GM18907 (cell line): ENCODE measurements around the gene AGRP.

Experiments used
- ATAC-seq: cut with Tn5 transposase; IDR thresholded peaks from one replicate; pipeline ENCODE4 v1.9.1; 2021; ENCODE audit warnings: mild to moderate bottlenecking, moderate library complexity; ENCODE audit not compliant: unreplicated experiment

The AGRP gene

DNA sequence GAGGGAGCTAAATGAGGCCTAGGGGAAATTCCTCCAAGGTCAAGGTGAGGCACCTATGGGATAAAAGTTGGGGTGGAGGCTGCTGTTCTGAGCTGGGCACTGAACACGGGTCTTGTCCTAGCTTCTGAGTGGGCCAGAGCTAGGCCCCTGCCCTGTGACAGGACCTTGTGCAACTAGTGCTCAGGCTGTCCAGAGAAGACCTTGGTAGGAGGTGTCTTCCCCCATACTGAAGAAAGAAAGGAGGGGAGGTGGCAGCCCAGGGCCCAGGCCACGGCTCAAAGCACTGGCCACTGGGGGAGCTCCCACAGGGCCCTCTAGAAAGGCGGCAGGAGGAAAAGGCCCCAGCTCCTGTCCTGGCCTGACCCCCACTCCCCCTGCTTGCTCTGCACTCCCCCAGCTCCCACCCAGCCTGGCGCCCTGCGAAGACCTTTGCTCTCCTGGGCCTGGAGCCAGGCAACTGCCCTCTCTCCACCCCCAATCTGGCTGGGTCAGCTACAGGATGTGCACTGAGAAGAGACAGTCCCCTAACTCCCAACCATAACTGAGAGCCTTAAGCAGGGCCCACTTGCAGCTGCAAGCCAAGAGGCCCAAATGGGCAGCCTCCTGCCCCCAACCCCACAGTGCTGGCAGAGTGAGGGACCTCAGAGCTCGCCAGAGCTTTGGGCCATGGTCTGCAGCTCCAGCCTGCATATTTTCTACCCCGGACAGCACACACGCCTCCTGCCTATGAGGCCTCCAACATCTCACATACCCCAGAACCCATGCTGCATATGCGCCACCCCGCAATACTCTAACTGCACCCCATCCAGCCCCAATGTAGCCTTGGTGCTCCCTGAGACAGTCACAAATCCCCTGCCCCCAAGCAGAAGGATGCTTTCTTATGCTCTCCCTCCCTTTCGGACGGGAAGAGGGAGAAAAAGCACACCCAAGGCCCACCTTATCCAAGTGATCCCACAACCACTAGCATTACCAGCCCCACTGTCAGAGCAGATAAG is 37.1 kb downstream of the AGRP start:
- ATAC-seq = no peak

DNA sequence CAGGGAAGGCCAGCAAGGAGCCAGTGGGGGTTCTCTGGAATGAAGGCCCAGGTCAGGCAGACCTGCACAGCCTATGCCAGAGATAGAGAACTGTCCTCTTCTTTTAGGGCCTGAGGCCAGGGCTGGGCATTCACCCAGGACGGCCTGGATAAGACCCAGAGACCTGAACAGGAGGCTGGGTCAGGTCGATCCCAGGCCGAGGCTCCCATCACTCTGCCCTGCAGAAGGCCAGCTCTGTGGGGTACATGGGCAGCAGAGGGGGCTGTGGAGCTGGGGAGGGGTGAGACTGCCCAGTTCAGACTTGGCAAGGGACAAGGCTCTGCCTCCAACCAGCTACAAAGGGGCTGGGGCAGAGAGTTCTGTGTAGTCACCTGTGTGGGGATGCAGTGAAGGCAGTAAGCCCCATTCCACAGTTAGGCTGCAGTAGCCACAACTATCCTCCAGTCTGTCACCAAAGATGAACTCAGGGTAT is 37.9 kb downstream of the AGRP start:
- no peak for ATAC-seq

DNA sequence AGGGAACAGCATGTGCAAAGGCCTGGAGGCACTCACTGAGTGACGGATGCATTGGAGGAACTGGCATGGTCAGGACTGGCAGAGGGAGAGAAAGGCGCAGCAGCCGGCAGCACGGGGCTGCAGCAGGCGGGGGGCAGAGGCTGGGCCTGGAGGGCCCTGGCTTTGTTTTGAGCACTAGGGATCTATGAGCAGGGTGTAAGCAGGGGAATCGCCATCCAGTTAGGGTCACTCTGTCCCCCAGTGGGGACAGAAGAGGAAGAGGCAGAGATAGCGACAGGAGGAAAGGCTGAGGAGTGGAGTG is 38.3 kb downstream of the AGRP start:
- ATAC-seq = no peak

DNA sequence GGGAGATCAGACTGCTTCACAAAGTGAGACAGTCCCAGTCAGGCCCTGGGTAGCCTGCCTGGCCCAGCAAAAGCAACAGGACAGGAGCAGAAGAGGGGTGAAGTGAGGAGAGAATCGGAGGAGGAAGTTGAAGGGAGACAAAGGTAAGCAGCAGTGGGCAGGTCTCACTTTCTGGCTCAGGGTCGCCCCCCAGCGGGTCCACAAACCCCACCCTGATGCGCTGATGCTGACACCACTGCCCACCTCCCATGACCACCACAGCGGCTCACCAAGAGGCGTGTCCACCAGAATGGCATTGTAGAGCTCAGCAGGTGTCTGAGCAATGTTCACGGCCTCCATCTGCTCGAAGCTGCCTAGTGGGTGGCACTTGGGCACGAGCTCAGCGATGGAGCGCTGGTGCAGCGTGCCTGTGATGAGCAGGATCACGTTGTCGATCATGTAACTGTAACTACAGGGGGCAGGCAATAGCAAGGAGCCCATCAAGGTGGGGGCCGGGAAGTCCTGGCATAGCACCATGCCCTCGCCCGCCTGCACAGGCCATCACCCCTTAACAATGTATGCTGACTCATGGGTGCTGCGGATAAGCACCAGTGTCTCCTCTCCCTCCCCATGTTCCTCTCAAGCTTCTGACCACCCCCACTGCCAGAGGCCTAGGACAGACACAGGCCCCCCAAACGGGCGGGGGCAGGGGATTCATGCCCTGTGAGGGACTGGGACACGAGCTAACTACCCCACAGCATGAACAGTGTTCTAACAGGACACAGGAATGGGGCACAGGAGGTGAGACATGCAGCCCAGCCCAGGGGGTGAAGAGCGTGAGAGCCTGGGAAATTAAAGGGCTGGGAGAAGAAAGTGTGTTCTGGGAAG is 38.9 kb downstream of the AGRP start:
- ATAC-seq = no peak

DNA sequence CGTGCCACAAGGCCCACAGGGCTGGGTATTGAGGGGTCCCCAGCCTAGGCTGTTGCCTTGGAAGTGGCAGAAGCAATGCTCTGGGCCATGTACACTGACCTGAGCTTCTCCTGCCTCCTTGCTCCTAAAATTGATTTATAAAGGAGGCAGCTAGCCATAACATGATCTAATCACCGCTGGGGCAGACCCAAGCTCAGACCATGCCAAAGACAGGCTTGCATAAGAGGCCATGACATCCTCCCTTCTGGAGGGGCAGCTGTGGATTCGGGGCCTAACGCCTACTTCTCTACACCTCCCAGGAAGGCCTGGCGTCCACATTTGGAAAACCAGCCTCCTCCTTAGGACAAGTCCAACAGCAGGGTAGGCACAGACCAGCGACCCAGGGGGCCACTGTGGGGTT is 40.1 kb downstream of the AGRP start:
- no peak for ATAC-seq

DNA sequence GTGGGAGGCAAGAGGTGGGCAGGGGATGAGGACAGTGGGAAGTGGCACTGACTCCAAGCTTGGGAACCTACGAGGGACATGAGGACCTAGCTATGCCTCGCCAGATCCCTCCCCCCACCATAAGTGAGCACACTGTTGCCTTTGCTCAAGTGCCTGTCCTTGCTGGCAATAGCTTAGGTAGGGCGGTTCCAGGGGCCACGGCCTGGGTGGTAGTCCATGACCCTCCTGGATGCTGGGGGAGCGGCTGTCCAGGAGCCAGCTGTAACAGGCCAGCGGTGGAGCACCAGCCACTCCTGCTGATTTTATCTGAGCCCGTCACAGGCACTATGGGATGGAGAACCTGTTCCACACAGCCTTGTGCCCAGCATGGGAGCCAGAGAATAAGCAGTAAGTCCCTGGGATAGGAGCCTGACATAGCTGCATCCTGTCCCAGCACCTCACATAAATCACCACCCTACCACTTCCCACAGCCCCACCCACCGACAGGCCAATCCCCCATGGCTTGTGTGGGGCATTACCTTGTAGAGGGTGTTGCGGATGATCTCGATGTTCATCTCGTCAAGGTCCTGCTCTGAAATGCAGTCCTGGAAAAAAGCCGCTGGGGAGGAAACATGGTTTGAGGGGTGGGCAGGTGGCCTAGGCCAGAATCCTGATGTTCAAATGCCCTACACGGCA is 40.6 kb downstream of the AGRP start:
- no peak for ATAC-seq

- no peak for ATAC-seq
These were observed 41.4 kb downstream of the AGRP start for GRCh38 chr16:67441907-67442306.

GRCh38 chr16:67441271-67441753 is 42.0 kb downstream of the AGRP start:
- no peak for ATAC-seq

DNA sequence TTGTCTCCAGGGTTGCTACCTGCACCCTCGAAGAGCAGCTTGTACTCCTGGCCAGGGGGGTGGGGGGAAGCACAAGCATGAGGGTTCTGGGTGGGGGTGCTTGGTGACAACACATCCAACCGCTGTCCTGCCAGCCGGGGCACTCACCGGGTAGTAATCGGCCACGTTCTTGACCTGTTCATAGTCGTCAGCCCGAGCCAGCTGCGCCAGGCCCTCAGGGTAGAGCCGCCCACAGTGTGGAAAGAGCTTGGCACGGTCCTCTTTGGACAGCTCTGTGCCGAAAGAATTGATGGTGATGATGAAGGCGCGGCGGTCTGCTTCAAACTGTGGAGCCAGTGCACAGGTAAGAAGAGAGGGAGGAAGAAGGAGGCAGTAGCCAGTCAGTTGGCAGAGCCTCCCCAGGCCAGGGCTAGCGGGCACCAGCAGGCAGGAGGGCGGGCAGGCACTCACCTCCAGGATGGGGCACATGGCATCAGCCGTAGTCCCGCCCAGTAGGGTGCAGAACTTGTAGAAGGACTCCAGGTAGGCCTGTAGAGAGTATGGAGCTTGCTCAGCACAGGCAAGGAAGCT is 44.4 kb downstream of the AGRP start:
- no peak for ATAC-seq

- ATAC-seq = no peak
These were observed 45.1 kb downstream of the AGRP start for GRCh38 chr16:67438098-67438791.

DNA sequence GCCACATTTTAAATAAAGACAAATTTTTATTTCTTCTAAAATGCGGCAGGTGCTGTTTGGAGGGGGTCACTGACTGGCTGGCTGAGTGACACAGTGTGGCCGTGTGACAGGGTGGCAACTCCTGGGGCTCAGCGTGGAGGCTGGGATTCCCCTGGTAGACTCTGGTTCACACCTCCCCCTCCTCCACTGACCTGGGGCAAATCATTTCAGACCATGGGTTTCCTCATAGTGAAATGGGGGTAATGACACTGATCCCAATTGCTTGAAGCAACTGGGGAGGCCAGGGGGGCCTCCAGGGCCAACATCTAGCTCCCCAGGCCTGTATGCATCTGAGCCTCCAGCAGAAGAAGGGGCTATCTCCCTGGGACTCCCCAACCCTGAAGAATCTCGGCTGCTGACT is 45.8 kb downstream of the AGRP start:
- no peak for ATAC-seq

GRCh38 chr16:67436640-67437193 is 46.6 kb downstream of the AGRP start:
- ATAC-seq = no peak

DNA sequence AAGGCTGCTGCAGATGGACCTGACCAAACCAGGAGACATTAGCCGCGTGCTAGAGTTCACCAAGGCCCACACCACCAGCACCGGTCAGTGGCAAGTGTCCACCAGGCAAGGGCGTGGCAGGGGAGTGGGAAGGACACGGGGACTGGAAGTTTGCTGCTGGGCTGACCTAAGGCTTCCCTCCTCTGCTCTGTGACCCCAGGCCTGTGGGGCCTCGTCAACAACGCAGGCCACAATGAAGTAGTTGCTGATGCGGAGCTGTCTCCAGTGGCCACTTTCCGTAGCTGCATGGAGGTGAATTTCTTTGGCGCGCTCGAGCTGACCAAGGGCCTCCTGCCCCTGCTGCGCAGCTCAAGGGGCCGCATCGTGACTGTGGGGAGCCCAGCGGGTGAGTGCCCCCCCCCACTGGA is 47.6 kb downstream of the AGRP start:
- no peak for ATAC-seq

- ATAC-seq = no peak
These were observed 50.1 kb downstream of the AGRP start for GRCh38 chr16:67433131-67433719.
